ENCODE measurements around the gene TPCN2. TPM values are rescaled to one million over a fixed set of nuclear protein-coding genes. Genes with fewer than 3 reads are reported as not detected.

TPCN2 gene
- total and polyA plus RNA-seq, 2 of the 8 experiments (the other 6 are each of a cell fraction or from before 2014, with no cell fraction given): 9.7 to 18.6 TPM

GRCh38 chr11:69137151-69137844, 88.6 kb downstream of the TPCN2 start:
- 0 out of 2 replicates have a peak overlapping the region, but pooled peaks have one; percentile 61 for H2BK15ac ChIP-seq (ENCODE audit: low read length)
- H4K20me1 ChIP-seq (replicated peaks in 1 of 2; ENCODE audit: control insufficient read depth in 1 of 2, insufficient read depth in 2 of 2, low read length in 2 of 2): no peaks in the 10 kb centered on the region
- no peak overlapping the region for H2BK5ac ChIP-seq (ENCODE audit: low read depth, low read length)
- DNase-seq (ENCODE audit: low read depth in 1 of 2, low spot score in 2 of 2): no peak
- POLR2A ChIA-PET (ENCODE audit: partially characterized antibody): no interaction called here
- no peaks in the 10 kb centered on the region for H3K79me2 ChIP-seq (ENCODE audit: control insufficient read depth in 1 of 2, insufficient read depth in 2 of 2, low read length in 2 of 2)
- no peak overlapping the region for H4K5ac ChIP-seq (ENCODE audit: insufficient read length, low read depth, low read length)
- H3K36me3 ChIP-seq (ENCODE audit: control insufficient read depth in 2 of 4, insufficient read depth in 4 of 4, low read length in 3 of 4): no peaks in the 10 kb centered on the region
- H4K8ac ChIP-seq (ENCODE audit: extremely low read depth, insufficient read depth, low read length): no peak overlapping the region; the same call in 1 of the 2 replicates
- H3K4me2 ChIP-seq (ENCODE audit: insufficient read depth in 1 of 2, low read depth in 2 of 2, low read length in 2 of 2): no peak overlapping the region
- H3K9me3 ChIP-seq (ENCODE audit: insufficient read depth in 2 of 2, low read depth in 1 of 2, low read length in 1 of 2): peaks cover 11 to 13% of the 10 kb centered on the region in 2 experiments
- no peaks in the 10 kb centered on the region for H3K27me3 ChIP-seq (replicated peaks in 1 of 4; ENCODE audit: control insufficient read depth in 3 of 4, extremely low read depth in 1 of 4, insufficient read depth in 3 of 4, low read length in 3 of 4)
- TF ChIP-seq JUND (IDR thresholded peaks at IDR 0.05; ENCODE audit: low read length) (no peak), KDM5A (IDR thresholded peaks at IDR 0.05; ENCODE audit: low read length) (no peak), RAD21 (IDR thresholded peaks at IDR 0.05 in 1 of 2, conservative IDR thresholded peaks at IDR 0.05 in 1 of 2; ENCODE audit: low read depth in 2 of 2, low read length in 2 of 2) (no peak), EGR1 (IDR thresholded peaks at IDR 0.05; ENCODE audit: borderline replicate concordance, low read depth, low read length) (no peak), POLR2A (IDR thresholded peaks at IDR 0.05; ENCODE audit: control extremely low read depth in 1 of 2, low read depth in 2 of 2, low read length in 2 of 2) (no peak), POLR2AphosphoS5 (IDR thresholded peaks at IDR 0.05; ENCODE audit: low read depth, low read length) (no peak), SP2 (IDR thresholded peaks at IDR 0.05; ENCODE audit: low read length) (no peak)
- H3K18ac ChIP-seq (ENCODE audit: extremely low read depth, low read length): no peak overlapping the region
- H3K27ac ChIP-seq (ENCODE audit: low read depth, low read length): no peak overlapping the region
- CTCF ChIA-PET (ENCODE audit: partially characterized antibody): interaction anchor here (1.5 kb wide), 1 partner anchor 37 kb away, joined by 6 read pairs; no protein-coding TSS in a partner anchor
- no peaks in the 10 kb centered on the region for H3K4me1 ChIP-seq (replicated peaks in 1 of 4; ENCODE audit: control insufficient read depth in 3 of 4, insufficient read depth in 4 of 4, low read length in 3 of 4)
- no peaks in the 10 kb centered on the region for H3K79me1 ChIP-seq (ENCODE audit: low read depth, low read length)
- no peak overlapping the region for H3K4ac ChIP-seq (replicated peaks; ENCODE audit: insufficient read length, low read depth, low read length)
- H3K23ac ChIP-seq (ENCODE audit: insufficient read length): no peak overlapping the region
- WGBS, 2 experiments (ENCODE audit: extremely low coverage in 1 of 2, insufficient coverage in 1 of 2, insufficient read length in 1 of 2, insufficient replicate concordance in 2 of 2, low coverage in 1 of 2, low lambda C conversion rate in 2 of 2, missing lambda C conversion rate in 1 of 2): 81% methylated on average over 8 of the region's 8 CpGs; no CpG with 5 or more reads in 1 of the 2 experiments
- no peak overlapping the region for H2AFZ ChIP-seq (ENCODE audit: low read length)
- no peak overlapping the region for H3K56ac ChIP-seq (replicated peaks; ENCODE audit: insufficient read length, low read depth, low read length)
- 0 out of 2 replicates have a peak overlapping the region, but pooled peaks have one; percentile 54 for H2AK5ac ChIP-seq (ENCODE audit: low read depth, low read length)
- no peaks in the 10 kb centered on the region for H3K23me2 ChIP-seq (ENCODE audit: low read depth, low read length)
- H3K14ac ChIP-seq (ENCODE audit: insufficient read length): no peak overlapping the region
- H2BK120ac ChIP-seq (replicated peaks; ENCODE audit: low read depth, low read length): no peak overlapping the region
- no peak overlapping the region for H3K9ac ChIP-seq (replicated peaks in 1 of 4; ENCODE audit: extremely low read depth in 1 of 4, low read depth in 3 of 4, low read length in 3 of 4)
- no peak for FAIRE-seq
- no peak overlapping the region for H3K4me3 ChIP-seq (ENCODE audit: extremely low read depth in 1 of 4, insufficient read depth in 2 of 4, low read depth in 3 of 4, low read length in 4 of 4)
- H2BK12ac ChIP-seq (ENCODE audit: low read depth, low read length): no peak overlapping the region
- no peak overlapping the region for H4K91ac ChIP-seq (replicated peaks; ENCODE audit: insufficient read length, low read length)
- H2BK20ac ChIP-seq (ENCODE audit: low read length): no peak overlapping the region
